H1 (cell line): Measurements from ENCODE around the gene CLEC16A. TPM values are rescaled to one million over a fixed set of nuclear protein-coding genes. Genes with fewer than 3 reads are reported as not detected.

Experiments
- CBX8 ChIP-seq: fragments of 300-800, 300-1000 bp; sonication (generic); IDR thresholded peaks from 2 replicates; pipeline ENCODE4 v1.7.1; 2016; ENCODE audit warnings: low read depth, low read length, borderline replicate concordance
- POLR2AphosphoS5 ChIP-seq: IDR thresholded peaks from 2 replicates; pipeline ENCODE4 v1.6.1; 2011; ENCODE audit warnings: low read depth, low read length
- RBBP5 ChIP-seq: IDR thresholded peaks from 2 replicates; pipeline ENCODE4 v1.7.1; 2012; ENCODE audit warnings: low read depth, mild to moderate bottlenecking, inconsistent platforms, low read length, moderate library complexity, borderline replicate concordance
- polyA plus RNA-seq, 7 experiments: library from polyadenylated mRNA; depleted of rRNA in 3 of 7; stranded (reverse) in 5 of 7; unstranded in 2 of 7; fragments of >200 nt in 5 of 7; fragments of 200-250 nt in 2 of 7; gene quantifications; 1 replicate in 5 of 7; 2 replicates in 1 of 7; 4 replicates in 1 of 7; pipeline versions ENCODE4 v1.2.1 to v1.2.3, GENCODE V29; 2011 to 2013; ENCODE audit warnings: missing spikeins in 2 of 7, mixed read lengths in 2 of 7
- total RNA-seq: library from RNA; stranded (reverse); fragmentation: NEBNext Ultra II Directional; extraction: Animal tissue kit (Norgen Biotek cat#: 25700); gene quantifications from 2 replicates; pipeline ENCODE4 v1.2.1, GENCODE V29; 2021

The CLEC16A gene
- total and polyA plus RNA-seq, 2 of the 8 experiments (the other 6 are each of a cell fraction or from before 2014, with no cell fraction given): 7.6 to 19.3 TPM

DNA sequence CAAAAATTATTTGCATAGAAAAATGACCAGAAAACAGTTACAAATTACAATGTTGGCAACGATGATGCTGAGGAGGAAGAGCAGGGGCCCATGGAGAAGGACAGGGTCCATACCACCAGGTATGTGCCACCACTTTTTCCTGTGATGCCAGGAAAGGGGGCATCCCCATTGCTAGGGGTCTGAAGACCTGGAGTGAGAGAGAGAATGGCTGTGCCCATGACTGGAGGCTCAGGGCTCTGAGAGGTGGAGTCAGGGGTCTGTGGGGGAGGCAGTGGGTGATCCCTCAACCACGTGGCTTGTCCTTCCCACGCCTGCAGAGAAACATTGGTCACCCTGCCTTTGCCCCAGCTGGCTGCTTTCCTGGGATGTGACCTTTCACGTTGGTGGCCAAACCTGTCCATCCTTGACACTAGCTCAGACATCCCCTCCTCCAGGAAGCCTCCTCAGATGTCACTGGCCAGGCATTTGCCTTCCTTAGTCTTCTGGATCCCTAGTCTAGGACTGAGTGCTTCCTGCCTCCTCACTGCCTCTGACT lies 260.2 kb downstream of the CLEC16A start (continued):
- no peak for TF ChIP-seq RBBP5
- TF ChIP-seq CBX8: no peak
- TF ChIP-seq POLR2AphosphoS5: no peak
- TF ChIP-seq, all 59 proteins: peak for 0
